Type B pancreatic cell (in vitro differentiated cells): Measurements from ENCODE around the gene TSPAN7. TPM values are rescaled to one million over a fixed set of nuclear protein-coding genes. Genes with fewer than 3 reads are reported as not detected.

Source experiments
- DNase-seq: peaks from one replicate; pipeline ENCODE4 v3.0.0; 2021; ENCODE audit warnings: mixed read lengths; ENCODE audit not compliant: unreplicated experiment; ENCODE audit errors: extremely low spot score
- H3K27ac Mint-ChIP-seq: 2 replicates; pipeline ENCODE4 v1.8.0; 2021; ENCODE audit warnings: mild to moderate bottlenecking, mixed read lengths
- H3K27me3 Mint-ChIP-seq: 2 replicates; pipeline ENCODE4 v1.8.0; 2021; ENCODE audit warnings: mixed read lengths
- H3K36me3 Mint-ChIP-seq: 2 replicates; pipeline ENCODE4 v1.8.0; 2021; ENCODE audit warnings: mixed read lengths
- H3K4me1 Mint-ChIP-seq: one replicate; pipeline ENCODE4 v1.8.0; 2021; ENCODE audit warnings: mixed read lengths; ENCODE audit not compliant: unreplicated experiment
- H3K4me3 Mint-ChIP-seq: 2 replicates; pipeline ENCODE4 v1.8.0; 2021; ENCODE audit warnings: mild to moderate bottlenecking, mixed read lengths
- H3K9me3 Mint-ChIP-seq: 2 replicates; pipeline ENCODE4 v1.8.0; 2021; ENCODE audit warnings: mixed read lengths
- total RNA-seq: library from RNA; stranded (reverse); gene quantifications from 2 replicates; pipeline ENCODE4 v1.2.1, GENCODE V29; 2021; ENCODE audit warnings: low replicate concordance
- TF ChIP-seq, protein P1 (sequence below): fragments of 200-600 bp; sonication (generic); conservative IDR thresholded peaks from 2 replicates; pipeline ENCODE4 v1.5.0; 2021; ENCODE audit warnings: antibody characterized with exemption, mild to moderate bottlenecking

The TSPAN7 gene
- total RNA-seq, 1 donor from 2014 or later = 21.8 TPM

DNA sequence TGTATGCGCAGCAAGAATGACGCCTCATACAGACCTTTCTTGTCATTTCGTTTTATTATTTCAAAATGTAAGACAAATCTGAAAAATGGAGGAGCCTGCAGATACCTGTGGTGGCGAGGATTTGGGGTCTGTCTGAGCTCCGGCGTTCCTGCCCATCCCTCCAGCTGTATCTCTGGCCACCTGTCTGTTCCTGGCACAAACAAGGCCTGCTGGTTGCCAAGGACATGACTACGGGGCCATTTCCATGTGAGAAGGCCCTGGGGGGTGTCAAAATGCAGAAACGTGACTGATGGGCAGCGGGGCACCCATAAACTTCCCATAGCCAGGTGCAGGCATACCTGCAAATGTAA lies 591 bp upstream of the TSPAN7 start:
- Mint-ChIP-seq H3K27ac (no peak overlapping the region), H3K9me3 (no peaks in the 10 kb centered on the region), H3K27me3 (peaks cover 5% of the 10 kb centered on the region), H3K36me3 (no peaks in the 10 kb centered on the region), H3K4me3 (peak overlapping the region; percentile 78), H3K4me1 (peaks cover 4% of the 10 kb centered on the region)
- no peak for DNase-seq
- TF ChIP-seq, protein P1, sequence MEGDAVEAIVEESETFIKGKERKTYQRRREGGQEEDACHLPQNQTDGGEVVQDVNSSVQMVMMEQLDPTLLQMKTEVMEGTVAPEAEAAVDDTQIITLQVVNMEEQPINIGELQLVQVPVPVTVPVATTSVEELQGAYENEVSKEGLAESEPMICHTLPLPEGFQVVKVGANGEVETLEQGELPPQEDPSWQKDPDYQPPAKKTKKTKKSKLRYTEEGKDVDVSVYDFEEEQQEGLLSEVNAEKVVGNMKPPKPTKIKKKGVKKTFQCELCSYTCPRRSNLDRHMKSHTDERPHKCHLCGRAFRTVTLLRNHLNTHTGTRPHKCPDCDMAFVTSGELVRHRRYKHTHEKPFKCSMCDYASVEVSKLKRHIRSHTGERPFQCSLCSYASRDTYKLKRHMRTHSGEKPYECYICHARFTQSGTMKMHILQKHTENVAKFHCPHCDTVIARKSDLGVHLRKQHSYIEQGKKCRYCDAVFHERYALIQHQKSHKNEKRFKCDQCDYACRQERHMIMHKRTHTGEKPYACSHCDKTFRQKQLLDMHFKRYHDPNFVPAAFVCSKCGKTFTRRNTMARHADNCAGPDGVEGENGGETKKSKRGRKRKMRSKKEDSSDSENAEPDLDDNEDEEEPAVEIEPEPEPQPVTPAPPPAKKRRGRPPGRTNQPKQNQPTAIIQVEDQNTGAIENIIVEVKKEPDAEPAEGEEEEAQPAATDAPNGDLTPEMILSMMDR = no peak

DNA sequence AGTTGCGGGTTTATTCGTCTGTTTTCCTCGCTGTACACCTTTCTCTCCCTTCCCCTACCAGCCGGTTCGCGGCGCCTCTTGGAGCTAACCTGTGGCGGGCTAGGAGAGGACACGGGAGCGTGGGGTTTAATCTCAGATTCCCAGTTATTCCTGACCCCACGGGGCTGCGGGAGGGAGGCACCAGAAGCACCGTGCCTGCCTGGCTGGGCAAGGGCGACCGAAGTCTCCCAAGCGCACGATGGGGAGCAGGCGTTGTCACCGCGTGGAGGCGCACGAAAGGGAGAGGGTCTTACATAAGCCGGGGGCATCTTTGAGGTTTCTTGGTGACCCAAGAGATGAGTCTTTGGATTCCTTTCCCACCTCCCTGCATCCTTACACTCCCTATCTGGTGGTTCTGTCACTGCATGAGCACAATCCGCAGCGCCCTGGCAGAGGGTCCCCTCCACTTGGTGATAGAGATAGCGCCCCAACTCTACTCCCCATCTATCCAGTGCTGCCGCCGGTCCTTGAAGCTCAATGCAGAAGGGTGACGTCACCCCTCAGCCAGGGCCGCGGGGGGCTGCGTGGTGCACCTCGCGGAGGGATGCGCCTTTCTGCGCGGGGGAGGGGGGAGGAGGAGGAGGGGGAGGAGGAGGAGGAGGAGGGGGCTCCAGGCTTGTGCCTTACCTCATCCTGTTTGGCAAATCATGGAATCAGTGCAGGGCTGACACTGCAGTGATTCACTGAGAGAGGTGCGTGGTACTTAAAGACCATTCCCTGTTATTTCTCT lies 793 bp downstream of the TSPAN7 start:
- TF ChIP-seq, protein P1 = peak; percentile 25
- Mint-ChIP-seq H3K27me3 (peaks cover 5% of the 10 kb centered on the region), H3K9me3 (no peaks in the 10 kb centered on the region), H3K4me3 (peak overlapping the region; percentile 94), H3K36me3 (no peaks in the 10 kb centered on the region), H3K4me1 (peaks cover 4% of the 10 kb centered on the region), H3K27ac (peak overlapping the region; percentile 51)
- peak; percentile 66 for DNase-seq

DNA sequence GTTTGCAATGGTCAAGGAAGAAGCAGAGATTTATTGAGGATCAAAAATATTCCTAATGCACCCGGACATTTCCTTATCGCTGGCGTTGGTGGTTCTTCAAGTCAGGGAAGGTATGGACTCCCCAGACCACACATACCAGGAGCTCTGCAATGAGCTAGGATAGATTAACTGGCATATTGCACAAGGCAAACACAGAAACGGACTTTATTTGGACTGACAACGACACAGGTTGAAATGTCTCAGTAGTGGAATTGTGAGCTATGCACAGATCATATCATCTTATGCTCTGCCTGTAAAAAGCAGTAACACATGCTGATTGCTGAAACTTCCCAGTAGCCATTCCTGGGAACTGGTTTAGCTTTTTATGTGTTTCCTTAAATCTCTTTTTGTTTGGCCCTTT lies 1.7 kb downstream of the TSPAN7 start:
- Mint-ChIP-seq H3K27me3 (peaks cover 5% of the 10 kb centered on the region), H3K4me3 (peak overlapping the region; percentile 94), H3K4me1 (peaks cover 4% of the 10 kb centered on the region), H3K9me3 (no peaks in the 10 kb centered on the region), H3K27ac (no peak overlapping the region), H3K36me3 (no peaks in the 10 kb centered on the region)
- TF ChIP-seq, protein P1 = no peak
- DNase-seq = no peak

DNA sequence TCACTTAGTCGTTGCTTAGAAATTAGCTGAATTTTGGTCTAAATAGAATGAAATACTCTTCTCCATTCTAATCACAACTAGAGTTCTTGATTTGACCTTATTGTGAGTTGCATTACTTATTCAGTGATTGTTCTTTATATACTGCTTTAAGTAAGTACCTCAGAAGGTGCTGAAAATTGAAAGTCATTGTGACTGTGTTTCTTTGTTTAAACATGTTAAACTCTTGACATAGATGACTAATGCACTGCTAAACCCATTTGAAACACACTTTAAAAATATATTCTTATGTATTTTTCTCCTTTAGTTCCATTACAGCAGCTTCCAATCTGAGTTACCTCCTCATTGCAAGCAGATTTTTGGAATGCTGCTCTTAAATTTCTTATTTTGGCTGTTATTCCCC lies 9.1 kb downstream of the TSPAN7 start:
- DNase-seq = no peak
- Mint-ChIP-seq H3K27me3 (no peaks in the 10 kb centered on the region), H3K36me3 (no peaks in the 10 kb centered on the region), H3K27ac (no peak overlapping the region), H3K9me3 (no peaks in the 10 kb centered on the region), H3K4me3 (no peak overlapping the region), H3K4me1 (no peaks in the 10 kb centered on the region)
- TF ChIP-seq, protein P1 = no peak

DNA sequence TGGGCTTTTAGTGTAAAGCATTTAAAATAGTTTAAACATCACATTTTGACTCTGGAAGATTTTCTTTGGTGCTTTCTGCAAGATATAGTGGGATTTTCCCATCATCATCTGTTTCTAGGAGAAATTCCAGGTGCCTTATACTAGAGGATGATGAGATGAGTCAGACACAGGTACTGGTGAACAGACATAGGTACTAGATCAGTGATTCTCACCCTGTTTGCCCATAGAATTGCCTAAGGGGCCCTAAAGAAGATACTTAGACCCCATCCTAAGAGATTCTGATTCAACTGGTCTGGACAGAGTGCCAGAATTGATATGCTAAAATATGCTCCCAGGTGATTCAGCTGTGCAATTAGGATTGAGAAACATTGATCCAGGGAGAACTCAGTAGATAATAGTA lies 9.7 kb downstream of the TSPAN7 start:
- Mint-ChIP-seq H3K9me3 (no peaks in the 10 kb centered on the region), H3K27me3 (no peaks in the 10 kb centered on the region), H3K4me1 (no peaks in the 10 kb centered on the region), H3K27ac (no peak overlapping the region), H3K4me3 (no peak overlapping the region), H3K36me3 (no peaks in the 10 kb centered on the region)
- TF ChIP-seq, protein P1 = no peak
- no peak for DNase-seq
